ENCODE data around the gene DOCK8.

DNA sequence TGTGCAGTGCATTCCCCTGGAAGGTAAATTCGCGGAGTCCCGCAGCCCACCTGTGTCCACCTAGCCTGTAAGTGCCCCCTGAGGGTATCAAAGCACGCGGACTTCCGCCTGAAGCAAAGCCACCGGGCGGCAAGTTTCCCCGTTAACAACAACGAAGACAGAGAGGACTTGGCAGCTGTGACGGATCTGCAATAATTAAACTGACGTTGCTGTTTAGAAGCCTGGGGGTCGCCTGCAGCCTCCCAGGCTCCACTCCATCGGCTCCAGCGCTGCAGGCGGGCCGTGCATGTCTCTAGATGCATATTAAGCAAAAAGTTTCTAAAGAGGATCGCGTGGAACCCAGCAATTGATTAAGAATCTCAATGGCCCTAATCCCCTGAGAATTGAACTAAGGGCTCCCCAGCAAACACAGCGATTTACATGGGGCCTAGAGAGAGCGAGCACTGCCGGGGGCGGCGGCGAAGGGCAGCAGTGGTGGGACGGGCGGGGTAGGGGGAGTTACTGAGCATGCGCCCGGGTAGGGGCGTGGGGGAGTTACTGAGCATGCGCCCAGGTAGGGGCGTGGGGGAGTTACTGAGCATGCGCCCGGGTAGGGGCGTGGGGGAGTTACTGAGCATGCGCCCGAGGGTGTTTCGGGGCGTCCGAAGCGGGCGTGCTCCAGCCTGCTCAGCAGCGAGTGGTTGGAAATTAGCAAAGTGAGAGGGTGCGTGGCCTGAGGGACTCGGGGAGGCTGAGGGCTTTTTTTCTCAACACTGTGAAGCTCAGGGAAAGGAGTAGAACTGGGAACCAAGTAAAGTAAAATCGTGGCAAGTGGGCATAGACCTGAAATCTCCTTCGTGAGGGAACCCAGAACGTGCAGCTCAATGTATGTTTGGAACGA lies 255.2 kb downstream of the DOCK8 start:
- TF ChIP-seq, protein P1, sequence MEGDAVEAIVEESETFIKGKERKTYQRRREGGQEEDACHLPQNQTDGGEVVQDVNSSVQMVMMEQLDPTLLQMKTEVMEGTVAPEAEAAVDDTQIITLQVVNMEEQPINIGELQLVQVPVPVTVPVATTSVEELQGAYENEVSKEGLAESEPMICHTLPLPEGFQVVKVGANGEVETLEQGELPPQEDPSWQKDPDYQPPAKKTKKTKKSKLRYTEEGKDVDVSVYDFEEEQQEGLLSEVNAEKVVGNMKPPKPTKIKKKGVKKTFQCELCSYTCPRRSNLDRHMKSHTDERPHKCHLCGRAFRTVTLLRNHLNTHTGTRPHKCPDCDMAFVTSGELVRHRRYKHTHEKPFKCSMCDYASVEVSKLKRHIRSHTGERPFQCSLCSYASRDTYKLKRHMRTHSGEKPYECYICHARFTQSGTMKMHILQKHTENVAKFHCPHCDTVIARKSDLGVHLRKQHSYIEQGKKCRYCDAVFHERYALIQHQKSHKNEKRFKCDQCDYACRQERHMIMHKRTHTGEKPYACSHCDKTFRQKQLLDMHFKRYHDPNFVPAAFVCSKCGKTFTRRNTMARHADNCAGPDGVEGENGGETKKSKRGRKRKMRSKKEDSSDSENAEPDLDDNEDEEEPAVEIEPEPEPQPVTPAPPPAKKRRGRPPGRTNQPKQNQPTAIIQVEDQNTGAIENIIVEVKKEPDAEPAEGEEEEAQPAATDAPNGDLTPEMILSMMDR (conservative IDR thresholded peaks at IDR 0.05) = no peak
- no peak for TF ChIP-seq ZFX (IDR thresholded peaks at IDR 0.05)

All from C4-2B (cell line).